HepG2 (cell line): ENCODE data around the gene LSM12. TPM values are rescaled to one million over a fixed set of nuclear protein-coding genes. Genes with fewer than 3 reads are reported as not detected.

Experiments used
- ATAC-seq: fragments of 200-7000 bp; cut with Tn5 transposase; 3 replicates; pipeline ENCODE4 v1.9.1; 2020; ENCODE audit warnings: mild to moderate bottlenecking, moderate library complexity
- BruUV-seq: library from RNA; stranded (reverse); fragments of 400-500 nt; replicated peaks from 2 replicates; lab custom pipeline; 2021; lab: Mats Ljungman, UMichigan
- CTCF ChIA-PET: fragments of 300-600 bp; formaldehyde crosslinking; extraction: SDS; loops from one replicate; lab custom pipeline; 2021; ENCODE audit warnings: low total read pairs, inconsistent platforms, low intra/inter-chr PET ratio; lab: Yijun Ruan, JAX
- POLR2A ChIA-PET: fragments of 350-600 bp; sonication (Branson Sonifier 250); formaldehyde crosslinking; loops from one replicate; lab custom pipeline; 2020; ENCODE audit warnings: antibody characterized with exemption, inconsistent platforms; lab: Yijun Ruan, JAX
- DNase-seq: peaks from one replicate; pipeline ENCODE4 v3.0.0-alpha.2; 2015; ENCODE audit warnings: low spot score
- FAIRE-seq: peaks from 3 replicates; lab custom pipeline; 2011; peaks lifted over from hg19 to GRCh38; lab: Jason Lieb, UNC
- H2AFZ ChIP-seq: one replicate; pipeline ENCODE4 v1.6.1; 2011; ENCODE audit warnings: low read length, inconsistent platforms
- H3K27ac ChIP-seq: fragments of 300-600 bp; 3 replicates; pipeline ENCODE4 v1.8.0; 2011; ENCODE audit warnings: mixed run types, mild to moderate bottlenecking, mixed read lengths, low read length, inconsistent platforms; ENCODE audit not compliant: insufficient read depth; ENCODE audit errors: extremely low read length
- H3K27me3 ChIP-seq, 2 experiments: fragments of 200-600 bp in 1 of 2; 2 replicates in 1 of 2; 3 replicates in 1 of 2; pipeline versions ENCODE4 v1.6.0 to v1.8.0; 2011; ENCODE audit warnings: low read length in 2 of 2, mild to moderate bottlenecking in 2 of 2, moderate library complexity in 2 of 2, inconsistent platforms in 1 of 2; ENCODE audit not compliant: insufficient read depth in 2 of 2, control insufficient read depth in 1 of 2
- H3K36me3 ChIP-seq, 2 experiments: fragments of 200-600 bp in 1 of 2; replicated peaks in 1 of 2; 2 replicates in 1 of 2; 3 replicates in 1 of 2; pipeline versions ENCODE4 v1.5.1 to v1.8.0; 2011; ENCODE audit warnings: low read length in 2 of 2, inconsistent platforms in 1 of 2; ENCODE audit not compliant: insufficient read depth in 2 of 2, control insufficient read depth in 1 of 2
- H3K4me1 ChIP-seq: 2 replicates; pipeline ENCODE4 v1.5.1; 2012; ENCODE audit warnings: low read length, inconsistent platforms; ENCODE audit not compliant: insufficient read depth
- H3K4me2 ChIP-seq: 2 replicates; pipeline ENCODE4 v1.6.0; 2011; ENCODE audit warnings: low read depth, low read length, inconsistent platforms
- H3K4me3 ChIP-seq, 3 experiments: fragments of 200-600 bp in 1 of 3; sonication (generic), shearing (Covaris generic) in 1 of 3; replicated peaks in 1 of 3; 2 replicates each; pipeline ENCODE4 v1.5.1; 2011 to 2016; ENCODE audit warnings: low read length in 3 of 3, inconsistent platforms in 2 of 3, low read depth in 2 of 3, mild to moderate bottlenecking in 2 of 3, control low read depth in 1 of 3, mixed read lengths in 1 of 3; ENCODE audit not compliant: insufficient read depth in 1 of 3
- H3K79me2 ChIP-seq: one replicate; pipeline ENCODE4 v1.6.1; 2011; ENCODE audit warnings: low read length, inconsistent platforms; ENCODE audit not compliant: insufficient read depth
- H3K9ac ChIP-seq: 2 replicates; pipeline ENCODE4 v1.6.0; 2011; ENCODE audit warnings: mild to moderate bottlenecking, low read depth, low read length, inconsistent platforms; ENCODE audit not compliant: insufficient read depth
- H3K9me3 ChIP-seq: 2 replicates; pipeline ENCODE4 v1.5.1; 2012; ENCODE audit warnings: mild to moderate bottlenecking, low read length
- H4K20me1 ChIP-seq: 2 replicates; pipeline ENCODE4 v1.6.0; 2011; ENCODE audit warnings: inconsistent platforms, mild to moderate bottlenecking, low read length, moderate library complexity; ENCODE audit not compliant: insufficient read depth
- ARNT2 ChIP-seq: sonication (generic); formaldehyde crosslinking; IDR thresholded peaks from 2 replicates; pipeline ENCODE4 v1.8.0; 2022; ENCODE audit warnings: mild to moderate bottlenecking, low read depth, missing genetic modification reagents, moderate library complexity
- CAMTA2 ChIP-seq: sonication (generic); formaldehyde crosslinking; IDR thresholded peaks from 2 replicates; pipeline ENCODE4 v1.4.0; 2020; ENCODE audit warnings: mild to moderate bottlenecking, missing genetic modification reagents, borderline replicate concordance
- FOXP1 ChIP-seq, 2 experiments: fragments of 450-650 bp in 1 of 2; IDR thresholded peaks; 2 replicates each; pipeline ENCODE4 v1.6.1; 2017 to 2018; ENCODE audit warnings: antibody characterized with exemption in 1 of 2
- HNF4A ChIP-seq: sonication (generic); formaldehyde crosslinking; IDR thresholded peaks from 2 replicates; pipeline ENCODE4 v1.4.0; 2020; ENCODE audit warnings: missing genetic modification reagents
- KDM1A ChIP-seq: IDR thresholded peaks from 2 replicates; pipeline ENCODE4 v1.6.1; 2016; ENCODE audit warnings: missing compliant biosample characterization
- KDM2A ChIP-seq: sonication (generic); formaldehyde crosslinking; IDR thresholded peaks from 2 replicates; pipeline ENCODE4 v1.4.0; 2020; ENCODE audit warnings: low read depth, missing genetic modification reagents, borderline replicate concordance
- NFYB ChIP-seq: sonication (generic); formaldehyde crosslinking; IDR thresholded peaks from 2 replicates; pipeline ENCODE4 v1.4.0; 2020; ENCODE audit warnings: missing genetic modification reagents
- TCF12 ChIP-seq, 2 experiments: fragments of 450-650 bp in 1 of 2; sonication (generic) in 1 of 2; formaldehyde crosslinking in 1 of 2; IDR thresholded peaks; 2 replicates each; pipeline versions ENCODE4 v1.6.1 to v1.8.0; 2017 to 2022; ENCODE audit warnings: antibody characterized with exemption in 1 of 2, mild to moderate bottlenecking in 1 of 2, missing genetic modification reagents in 1 of 2, moderate library complexity in 1 of 2
- TEAD3 ChIP-seq: optimal IDR thresholded peaks from 2 replicates; pipeline ENCODE3; 2016; ENCODE audit warnings: borderline replicate concordance
- ZNF121 ChIP-seq: sonication (generic); formaldehyde crosslinking; IDR thresholded peaks from 2 replicates; pipeline ENCODE4 v1.5.0; 2020; ENCODE audit warnings: mild to moderate bottlenecking, missing genetic modification reagents
- ZNF367 ChIP-seq: sonication (generic); formaldehyde crosslinking; IDR thresholded peaks from 2 replicates; pipeline ENCODE4 v1.4.0; 2020; ENCODE audit warnings: missing genetic modification reagents, borderline replicate concordance
- ZNF501 ChIP-seq: sonication (generic); formaldehyde crosslinking; IDR thresholded peaks from 2 replicates; pipeline ENCODE4 v1.5.1; 2020; ENCODE audit warnings: mild to moderate bottlenecking, moderate library complexity, missing genetic modification reagents
- ZNF670 ChIP-seq: sonication (generic); formaldehyde crosslinking; IDR thresholded peaks from 2 replicates; pipeline ENCODE4 v1.8.0; 2022; ENCODE audit warnings: mild to moderate bottlenecking, missing genetic modification reagents, borderline replicate concordance
- WGBS: methylation state at CpG from one replicate; pipeline ENCODE4 v1.1.6; 2017; ENCODE audit warnings: low lambda C conversion rate; 5-methylcytosine and 5-hydroxymethylcytosine counted together
- in situ Hi-C: cut with HindIII; loops from 2 replicates; pipeline ENCODE4 v1.10.0; 2017; ENCODE audit warnings: low pct_unique_long_range_greater_than_20kb; ENCODE audit not compliant: extremely low pct_ligation_motif_present
- intact Hi-C: fragments of 100-400 bp; cut with micrococcal nuclease; formaldehyde crosslinking; loops from one replicate; pipeline ENCODE4 v1.10.0; 2022; ENCODE audit not compliant: unreplicated experiment
- polyA plus RNA-seq, 8 experiments: library from polyadenylated mRNA; depleted of rRNA in 3 of 8; stranded (reverse) in 7 of 8; unstranded in 1 of 8; fragments of >200 nt; fragmentation: Illumina TruSeq in 4 of 8; extraction: Trizol in 4 of 8; gene quantifications; 2 replicates each; pipeline versions ENCODE4 v1.2.1 to v1.2.3, GENCODE V29; 2011 to 2016; ENCODE audit warnings: low read depth in 4 of 8, missing spikeins in 1 of 8, mixed read lengths in 1 of 8; ENCODE audit not compliant: insufficient read depth in 1 of 8
- total RNA-seq, 5 experiments: library from RNA; depleted of rRNA; stranded (reverse); fragments of >200 nt; fragmentation: Illumina TruSeq; extraction: Trizol; gene quantifications; 2 replicates each; pipeline ENCODE4 v1.2.3, GENCODE V29; 2016; ENCODE audit warnings: low read depth in 1 of 5
- TF ChIP-seq, protein P1 (sequence below): IDR thresholded peaks from 2 replicates; pipeline ENCODE4 v1.6.1; 2016; ENCODE audit warnings: mild to moderate bottlenecking
- TF ChIP-seq, protein P2 (sequence below): sonication (generic); formaldehyde crosslinking; IDR thresholded peaks from 2 replicates; pipeline ENCODE4 v1.4.0; 2020; ENCODE audit warnings: missing genetic modification reagents, mild to moderate bottlenecking, borderline replicate concordance
- TF ChIP-seq, protein P3 (sequence below): sonication (generic); formaldehyde crosslinking; IDR thresholded peaks from 2 replicates; pipeline ENCODE4 v1.4.0; 2020; ENCODE audit warnings: missing genetic modification reagents
- TF ChIP-seq, protein P4 (sequence below): sonication (generic); formaldehyde crosslinking; IDR thresholded peaks from 2 replicates; pipeline ENCODE4 v1.4.0; 2020; ENCODE audit warnings: missing genetic modification reagents

The LSM12 gene
- total and polyA plus RNA-seq, 2 of the 13 experiments (the other 11 are each of a cell fraction or from before 2014, with no cell fraction given) = 52.8 to 55.7 TPM

DNA sequence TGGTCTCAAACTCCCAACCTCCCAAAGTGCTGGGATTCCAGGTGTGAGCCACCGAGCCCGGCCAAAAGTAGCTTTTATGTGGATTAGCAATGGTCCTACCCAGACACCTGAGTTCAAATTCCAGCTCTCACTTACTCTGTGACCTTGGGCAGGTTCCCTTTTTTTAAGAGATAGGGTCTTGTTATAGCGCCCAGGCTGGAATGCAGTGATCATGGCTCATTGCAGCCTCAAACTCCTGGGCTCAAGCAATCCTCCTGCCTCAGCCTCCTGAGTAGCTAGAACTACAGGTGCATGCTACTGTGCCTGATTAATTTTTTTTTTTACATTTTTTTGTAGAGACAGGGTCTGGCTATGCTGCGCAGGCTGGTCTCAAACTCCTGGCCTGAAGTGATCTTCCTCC, 40.3 kb upstream of the LSM12 start:
- in situ Hi-C loops (no loop called here), intact Hi-C loops (no loop called here)
- Histone ChIP-seq H3K79me2 (peaks cover 67% of the 10 kb centered on the region), H3K36me3 (peaks cover 0 to 1% of the 10 kb centered on the region in 2 experiments; a peak in 4 of 5 replicates), H2AFZ (no peak overlapping the region), H3K9ac (peak overlapping the region; percentile 16; the same call in 1 of the 2 replicates), H3K4me2 (peak overlapping the region; percentile 64), H4K20me1 (peaks cover 9% of the 10 kb centered on the region; the same call in 1 of the 2 replicates), H3K4me3 (no peak overlapping the region), H3K27me3 (no peaks in the 10 kb centered on the region), H3K9me3 (no peaks in the 10 kb centered on the region), H3K4me1 (peaks cover 97% of the 10 kb centered on the region), H3K27ac (peak overlapping the region; percentile 79)
- no TSS peak for BruUV-seq
- ATAC-seq (no peak), FAIRE-seq (no peak), DNase-seq (no peak)
- POLR2A ChIA-PET = interaction anchor here (0.7 to 6.2 kb wide), 5 partner anchors 10 to 40 kb away, joined by 3 to 43 read pairs (median 4); partner anchors contain the start of gene G6PC3
- WGBS = 56% methylated on average over 4 of the region's 4 CpGs
- CTCF ChIA-PET = no interaction called here
- peak; percentile 38; the same call in 1 of the 2 replicates for TF ChIP-seq HNF4A
- TF ChIP-seq, protein P1, sequence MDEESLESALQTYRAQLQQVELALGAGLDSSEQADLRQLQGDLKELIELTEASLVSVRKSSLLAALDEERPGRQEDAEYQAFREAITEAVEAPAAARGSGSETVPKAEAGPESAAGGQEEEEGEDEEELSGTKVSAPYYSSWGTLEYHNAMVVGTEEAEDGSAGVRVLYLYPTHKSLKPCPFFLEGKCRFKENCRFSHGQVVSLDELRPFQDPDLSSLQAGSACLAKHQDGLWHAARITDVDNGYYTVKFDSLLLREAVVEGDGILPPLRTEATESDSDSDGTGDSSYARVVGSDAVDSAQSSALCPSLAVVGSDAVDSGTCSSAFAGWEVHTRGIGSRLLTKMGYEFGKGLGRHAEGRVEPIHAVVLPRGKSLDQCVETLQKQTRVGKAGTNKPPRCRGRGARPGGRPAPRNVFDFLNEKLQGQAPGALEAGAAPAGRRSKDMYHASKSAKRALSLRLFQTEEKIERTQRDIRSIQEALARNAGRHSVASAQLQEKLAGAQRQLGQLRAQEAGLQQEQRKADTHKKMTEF (CRISPR knock-in tag) = 0 out of 2 replicates have a peak, but pooled peaks have one; percentile 25
- 0 out of 2 replicates have a peak, but pooled peaks have one; percentile 31 for TF ChIP-seq KDM1A (CRISPR knock-in tag)
- 0 out of 2 replicates have a peak, but pooled peaks have one; percentile 24 for TF ChIP-seq ZNF501 (CRISPR knock-in tag)
- 0 out of 2 replicates have a peak, but pooled peaks have one; percentile 26 for TF ChIP-seq ZNF670
- TF ChIP-seq, protein P2, sequence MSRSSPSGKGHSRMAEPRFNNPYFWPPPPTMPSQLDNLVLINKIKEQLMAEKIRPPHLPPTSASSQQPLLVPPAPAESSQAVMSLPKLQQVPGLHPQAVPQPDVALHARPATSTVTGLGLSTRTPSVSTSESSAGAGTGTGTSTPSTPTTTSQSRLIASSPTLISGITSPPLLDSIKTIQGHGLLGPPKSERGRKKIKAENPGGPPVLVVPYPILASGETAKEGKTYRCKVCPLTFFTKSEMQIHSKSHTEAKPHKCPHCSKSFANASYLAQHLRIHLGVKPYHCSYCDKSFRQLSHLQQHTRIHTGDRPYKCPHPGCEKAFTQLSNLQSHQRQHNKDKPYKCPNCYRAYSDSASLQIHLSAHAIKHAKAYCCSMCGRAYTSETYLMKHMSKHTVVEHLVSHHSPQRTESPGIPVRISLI (CRISPR knock-in tag) = peak; percentile 45; the same call in 1 of the 2 replicates
- TF ChIP-seq, protein P3, sequence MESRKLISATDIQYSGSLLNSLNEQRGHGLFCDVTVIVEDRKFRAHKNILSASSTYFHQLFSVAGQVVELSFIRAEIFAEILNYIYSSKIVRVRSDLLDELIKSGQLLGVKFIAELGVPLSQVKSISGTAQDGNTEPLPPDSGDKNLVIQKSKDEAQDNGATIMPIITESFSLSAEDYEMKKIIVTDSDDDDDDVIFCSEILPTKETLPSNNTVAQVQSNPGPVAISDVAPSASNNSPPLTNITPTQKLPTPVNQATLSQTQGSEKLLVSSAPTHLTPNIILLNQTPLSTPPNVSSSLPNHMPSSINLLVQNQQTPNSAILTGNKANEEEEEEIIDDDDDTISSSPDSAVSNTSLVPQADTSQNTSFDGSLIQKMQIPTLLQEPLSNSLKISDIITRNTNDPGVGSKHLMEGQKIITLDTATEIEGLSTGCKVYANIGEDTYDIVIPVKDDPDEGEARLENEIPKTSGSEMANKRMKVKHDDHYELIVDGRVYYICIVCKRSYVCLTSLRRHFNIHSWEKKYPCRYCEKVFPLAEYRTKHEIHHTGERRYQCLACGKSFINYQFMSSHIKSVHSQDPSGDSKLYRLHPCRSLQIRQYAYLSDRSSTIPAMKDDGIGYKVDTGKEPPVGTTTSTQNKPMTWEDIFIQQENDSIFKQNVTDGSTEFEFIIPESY (CRISPR knock-in tag) = 0 out of 2 replicates have a peak, but pooled peaks have one; percentile 43
- TF ChIP-seq, protein P4, sequence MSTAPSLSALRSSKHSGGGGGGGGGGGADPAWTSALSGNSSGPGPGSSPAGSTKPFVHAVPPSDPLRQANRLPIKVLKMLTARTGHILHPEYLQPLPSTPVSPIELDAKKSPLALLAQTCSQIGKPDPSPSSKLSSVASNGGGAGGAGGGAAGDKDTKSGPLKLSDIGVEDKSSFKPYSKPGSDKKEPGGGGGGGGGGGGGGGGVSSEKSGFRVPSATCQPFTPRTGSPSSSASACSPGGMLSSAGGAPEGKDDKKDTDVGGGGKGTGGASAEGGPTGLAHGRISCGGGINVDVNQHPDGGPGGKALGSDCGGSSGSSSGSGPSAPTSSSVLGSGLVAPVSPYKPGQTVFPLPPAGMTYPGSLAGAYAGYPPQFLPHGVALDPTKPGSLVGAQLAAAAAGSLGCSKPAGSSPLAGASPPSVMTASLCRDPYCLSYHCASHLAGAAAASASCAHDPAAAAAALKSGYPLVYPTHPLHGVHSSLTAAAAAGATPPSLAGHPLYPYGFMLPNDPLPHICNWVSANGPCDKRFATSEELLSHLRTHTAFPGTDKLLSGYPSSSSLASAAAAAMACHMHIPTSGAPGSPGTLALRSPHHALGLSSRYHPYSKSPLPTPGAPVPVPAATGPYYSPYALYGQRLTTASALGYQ (CRISPR knock-in tag) = 0 out of 2 replicates have a peak, but pooled peaks have one; percentile 28
- no peak for TF ChIP-seq FOXP1 (IDR thresholded peaks at IDR 0.05)
- no peak for TF ChIP-seq FOXP1 (CRISPR knock-in tag; IDR thresholded peaks at IDR 0.05)
- TF ChIP-seq ZNF367 (CRISPR knock-in tag) = 0 out of 2 replicates have a peak, but pooled peaks have one; percentile 30
- no peak for TF ChIP-seq NFYB (CRISPR knock-in tag)
- no peak for TF ChIP-seq ARNT2
- TF ChIP-seq KDM2A (CRISPR knock-in tag) = 0 out of 2 replicates have a peak, but pooled peaks have one; percentile 11
- TF ChIP-seq TCF12 (IDR thresholded peaks at IDR 0.05) = no peak
- no peak for TF ChIP-seq TCF12 (CRISPR knock-in tag; IDR thresholded peaks at IDR 0.05)
- peak; percentile 27; the same call in 1 of the 2 replicates for TF ChIP-seq ZNF121 (CRISPR knock-in tag)
- TF ChIP-seq CAMTA2 (CRISPR knock-in tag) = 0 out of 2 replicates have a peak, but pooled peaks have one; percentile 39
- peak; percentile 71 for TF ChIP-seq TEAD3 (CRISPR knock-in tag)
